CD4-positive, alpha-beta T cell treated with Interleukin-6 for 4 hours (primary cell): Measurements from ENCODE around the gene UNC119B.
"Not testable (repeated sequence)": the region's sequence is repeated elsewhere in the genome, so short reads cannot be mapped to it uniquely, and the experiment has no call there.

Experiments used
- DNase-seq: peaks from one replicate; pipeline ENCODE4 v3.0.0-alpha.2; 2020; ENCODE audit warnings: mixed read lengths

Gene UNC119B

GRCh38 chr12:120710031-120710804 is at the start of gene UNC119B:
Gene UNC119B, plus strand, starts transcription at chr12:120710458. Its CDS starts 17 bp downstream, at chr12:120710475.
- DNase-seq, result peak; percentile 81

GRCh38 chr12:120661432-120661831 is 48.8 kb upstream of the UNC119B start:
- DNase-seq, result no peak

GRCh38 chr12:120662879-120663278 is 47.4 kb upstream of the UNC119B start:
- DNase-seq, result no peak

- no peak for DNase-seq
These were observed 46.5 kb upstream of the UNC119B start for GRCh38 chr12:120663741-120664140.

GRCh38 chr12:120666571-120667390 is 43.5 kb upstream of the UNC119B start:
- DNase-seq, result no peak

GRCh38 chr12:120668091-120668867 is 42.0 kb upstream of the UNC119B start:
- DNase-seq, result no peak

GRCh38 chr12:120668868-120669840 is 41.1 kb upstream of the UNC119B start:
- no peak for DNase-seq

- not testable (repeated sequence) for DNase-seq
These were observed 40.0 kb upstream of the UNC119B start for GRCh38 chr12:120670237-120670636.

- DNase-seq, result no peak
These were observed 39.6 kb upstream of the UNC119B start for GRCh38 chr12:120670667-120671066.

- DNase-seq, result no peak
These were observed 36.1 kb upstream of the UNC119B start for GRCh38 chr12:120674097-120674636.

- peak; percentile 16 for DNase-seq
These were observed 32.3 kb upstream of the UNC119B start for GRCh38 chr12:120677765-120678473.

GRCh38 chr12:120678572-120678971 is 31.7 kb upstream of the UNC119B start:
- no peak for DNase-seq

- DNase-seq, result no peak
These were observed 30.0 kb upstream of the UNC119B start for GRCh38 chr12:120680165-120680738.

GRCh38 chr12:120684523-120684932 is 25.7 kb upstream of the UNC119B start:
- no peak for DNase-seq

- DNase-seq, result no peak
These were observed 24.7 kb upstream of the UNC119B start for GRCh38 chr12:120685522-120685921.

GRCh38 chr12:120686151-120686689 is 24.0 kb upstream of the UNC119B start:
- DNase-seq, result peak; percentile 98

GRCh38 chr12:120686690-120687577 is 23.3 kb upstream of the UNC119B start, which contains the start of gene MLEC:
Gene MLEC, plus strand, starts transcription at chr12:120687149. Its CDS starts 148 bp downstream, at chr12:120687297.
- DNase-seq, result peak; percentile 99

- peak; percentile 35 for DNase-seq
These were observed 22.5 kb upstream of the UNC119B start for GRCh38 chr12:120687578-120688289.
